Frontal cortex (tissue), 4 donors: Measurements from ENCODE around the gene ADAMTSL3. TPM values are rescaled to one million over a fixed set of nuclear protein-coding genes. Genes with fewer than 3 reads are reported as not detected.
"Not testable (repeated sequence)": the region's sequence is repeated elsewhere in the genome, so short reads cannot be mapped to it uniquely, and the experiment has no call there.

Experiments
- DNase-seq, 2 donors: peaks; one replicate each; pipeline ENCODE4 v3.0.0; 2012; ENCODE audit warnings: low spot score in 2 of 2
- FAIRE-seq: peaks from 2 replicates; lab custom pipeline; 2012; peaks lifted over from hg19 to GRCh38; lab: Jason Lieb, UNC
- total RNA-seq: library from RNA; depleted of rRNA; stranded (reverse); fragments of >200 nt; gene quantifications from one replicate; pipeline ENCODE4 v1.2.3, GENCODE V29; 2014
- donor health status: control.
- donor health status: control.
- donor health status: control.

The ADAMTSL3 gene
- total RNA-seq, 1 donor from 2014 or later, result 17.1 TPM

DNA sequence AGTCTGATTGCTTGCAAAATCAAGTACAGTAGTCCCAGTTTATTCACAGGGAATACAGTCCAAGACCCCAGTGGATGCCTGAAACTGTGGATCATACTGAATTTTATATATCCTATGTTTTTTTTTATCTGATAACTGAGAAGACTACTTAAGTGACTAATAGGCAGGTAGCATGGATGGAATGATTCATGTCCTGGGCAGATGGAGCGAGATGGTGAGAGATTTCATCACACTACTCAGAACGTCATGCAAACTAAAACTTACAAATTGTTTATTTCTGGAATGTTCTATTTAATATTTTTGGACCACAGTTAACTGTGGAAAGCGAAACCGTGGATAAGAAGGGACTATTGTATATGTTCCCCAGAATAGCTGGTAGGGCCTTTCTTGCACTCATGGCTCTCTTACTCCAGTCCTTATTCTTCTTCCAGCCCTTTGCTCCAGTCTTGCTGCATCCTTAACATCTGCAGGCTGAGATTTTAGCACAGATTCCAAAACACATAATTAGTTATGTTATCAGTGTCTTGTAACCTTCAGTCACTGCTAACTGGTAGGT is 290.0 kb downstream of the ADAMTSL3 start:
- DNase-seq, result no peak
- FAIRE-seq, result no peak

DNA sequence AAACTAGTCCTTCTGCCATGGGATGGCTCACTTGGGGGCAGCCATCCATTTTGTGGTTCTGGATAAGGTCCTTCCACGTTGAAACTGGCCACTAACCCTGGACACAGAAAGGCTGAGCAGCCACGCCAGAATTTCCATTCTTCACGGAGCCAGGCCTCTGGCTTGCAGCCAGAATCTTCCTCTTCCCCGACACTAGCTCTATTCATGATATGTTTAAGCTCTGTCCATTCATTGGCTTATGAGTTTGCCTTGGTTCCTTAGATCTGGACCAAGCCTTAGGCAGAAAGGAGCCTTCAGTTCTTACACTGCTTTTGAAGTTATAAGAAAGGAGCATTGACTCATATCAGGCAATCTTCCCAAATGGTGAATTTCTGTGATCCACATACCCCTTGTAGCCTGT is 293.2 kb downstream of the ADAMTSL3 start:
- no peak for DNase-seq
- FAIRE-seq, result no peak

DNA sequence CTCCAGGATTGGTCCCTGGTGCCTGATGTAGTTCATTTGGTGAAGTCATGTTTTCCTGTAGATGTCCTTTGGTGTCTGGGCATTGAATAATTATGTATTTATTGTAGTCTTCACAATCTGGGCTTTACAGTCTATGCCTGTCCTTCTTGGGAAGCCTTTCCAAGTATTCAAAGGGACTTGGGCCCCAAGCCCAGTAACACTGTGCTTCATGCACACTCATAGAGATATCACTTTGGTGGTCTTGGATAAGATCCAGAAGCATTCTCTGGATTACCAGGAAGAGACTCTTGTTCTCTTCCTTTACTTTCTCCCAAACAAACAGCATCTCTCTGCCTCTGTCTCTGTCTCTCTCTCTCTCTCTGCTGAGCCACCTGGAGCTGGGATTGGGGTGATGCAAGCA is 300.6 kb downstream of the ADAMTSL3 start:
- no peak for FAIRE-seq
- no peak for DNase-seq

DNA sequence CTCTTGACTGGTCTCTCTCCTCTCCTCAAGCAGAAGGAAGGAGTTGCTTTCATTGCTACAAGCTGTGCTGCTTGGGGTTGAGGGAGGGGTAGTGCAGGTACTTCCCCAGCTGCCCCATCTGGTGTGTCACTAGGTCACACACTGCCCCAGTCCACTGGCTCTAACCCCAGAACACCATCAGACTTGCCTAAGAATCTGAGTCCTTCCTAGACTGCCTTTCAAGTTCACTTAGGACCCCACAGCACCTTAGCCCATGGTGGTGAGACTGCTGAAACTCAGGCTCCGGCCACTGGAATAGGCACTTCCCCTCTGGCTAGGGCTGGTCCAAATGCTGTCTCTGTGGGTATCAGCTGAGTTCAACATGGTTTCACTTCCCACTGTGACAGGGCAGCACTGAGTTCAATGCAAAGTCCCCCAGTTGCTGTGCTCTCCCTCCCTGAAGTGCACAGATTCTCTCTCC is 301.9 kb downstream of the ADAMTSL3 start:
- no peak for DNase-seq
- no peak for FAIRE-seq

DNA sequence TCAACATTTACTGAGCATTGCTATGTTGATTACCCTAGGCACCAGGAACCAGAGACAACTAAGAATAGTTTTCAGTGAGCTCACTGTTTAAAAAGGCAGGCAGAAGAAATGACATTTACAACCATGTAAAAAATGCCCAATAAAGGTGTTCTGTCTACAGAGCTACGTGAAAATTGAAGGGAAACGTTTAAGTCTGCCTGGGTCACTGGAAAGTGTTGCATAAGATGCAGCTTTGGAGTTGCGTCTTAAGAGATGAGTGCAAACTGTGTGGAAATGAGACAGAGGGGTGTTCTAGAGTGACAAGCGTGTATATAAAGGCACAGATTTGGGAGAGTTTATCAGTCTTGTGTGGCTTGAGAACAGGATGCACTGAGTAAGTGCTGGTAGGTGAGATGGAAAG is 303.0 kb downstream of the ADAMTSL3 start:
- DNase-seq (no peak), FAIRE-seq (no peak)

DNA sequence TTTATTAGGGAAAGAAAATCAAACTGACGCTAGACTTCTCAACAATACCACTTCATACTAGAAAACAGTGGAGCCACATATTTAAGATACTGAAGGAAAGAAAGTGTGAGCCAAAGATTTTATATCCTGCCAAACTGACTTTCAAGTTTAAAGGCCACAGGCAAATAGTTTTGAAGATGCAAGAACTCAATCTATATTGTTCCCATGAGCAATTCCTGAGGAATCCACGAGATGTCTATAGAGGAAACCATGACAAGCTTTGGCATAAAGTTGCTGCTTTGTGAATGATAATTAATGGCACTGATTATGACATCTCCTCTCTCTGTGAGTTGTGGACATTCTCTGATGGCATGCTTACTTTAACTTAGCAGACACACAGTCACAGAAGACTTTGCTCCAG is 305.6 kb downstream of the ADAMTSL3 start:
- FAIRE-seq, result no peak
- no peak for DNase-seq

DNA sequence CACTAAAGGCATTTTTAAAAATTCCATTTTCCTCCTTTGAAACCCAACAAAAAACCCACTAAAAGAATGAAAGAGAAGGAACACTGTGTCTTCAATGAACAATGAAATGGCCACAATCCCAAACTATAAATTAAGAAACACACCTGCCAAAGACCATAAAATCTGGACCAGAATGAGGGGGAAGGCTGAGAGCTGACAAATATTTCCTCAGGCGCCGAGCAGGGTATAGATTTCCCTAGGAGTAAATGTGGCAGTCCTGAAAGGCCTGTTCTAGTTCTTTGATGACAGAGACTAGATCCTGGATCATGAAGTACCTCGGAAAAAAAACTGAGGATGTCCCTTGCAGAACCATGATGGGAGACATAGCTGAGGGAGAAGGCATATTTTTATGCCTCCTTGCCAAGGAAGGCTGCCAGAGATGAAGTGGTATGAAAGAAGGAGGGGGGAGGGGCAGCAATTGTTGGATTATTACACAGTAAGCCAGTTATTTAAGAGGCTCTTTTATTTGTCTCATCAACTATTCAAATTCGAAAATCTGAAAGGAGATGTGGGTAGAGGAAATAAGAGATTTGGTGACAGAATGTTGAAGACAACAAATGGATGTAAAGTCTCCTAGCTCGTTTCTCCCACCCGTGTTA is 306.4 kb downstream of the ADAMTSL3 start:
- no peak for FAIRE-seq
- no peak for DNase-seq

DNA sequence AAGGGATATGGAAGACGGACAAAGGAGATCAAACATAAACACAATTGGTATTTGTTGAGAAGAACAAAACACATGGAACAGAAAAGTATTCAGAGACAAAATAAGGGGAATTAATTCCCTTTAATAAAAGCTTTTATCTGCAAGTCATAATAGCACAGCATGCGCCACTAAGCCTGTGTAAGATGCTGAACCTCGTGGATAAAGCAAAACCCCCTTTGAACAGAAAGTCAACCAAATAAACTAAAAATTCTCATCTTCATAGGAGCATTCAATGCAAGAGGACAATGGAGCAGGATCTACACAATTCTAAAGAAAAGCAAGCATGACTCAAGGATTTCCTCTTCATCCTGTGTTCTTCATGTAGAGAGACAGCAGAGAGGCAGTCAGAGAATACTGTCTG is 307.4 kb downstream of the ADAMTSL3 start:
- DNase-seq, result no peak
- no peak for FAIRE-seq

DNA sequence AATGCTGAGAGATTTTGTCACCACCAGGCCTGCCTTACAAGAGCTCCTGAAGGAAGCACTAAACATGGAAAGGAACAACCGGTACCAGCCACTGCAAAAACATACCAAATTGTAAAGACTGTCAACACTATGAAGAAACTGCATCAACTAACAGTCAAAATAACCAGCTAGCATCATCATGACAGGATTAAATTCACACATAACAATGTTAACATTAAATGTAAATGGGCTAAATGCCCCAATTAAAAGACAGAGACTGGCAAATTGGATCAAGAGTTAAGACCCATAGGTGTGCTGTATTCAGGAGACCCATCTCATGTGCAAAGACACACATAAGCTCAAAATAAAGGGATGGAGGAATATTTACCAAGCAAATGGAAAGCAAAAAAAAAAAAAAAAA is 311.0 kb downstream of the ADAMTSL3 start:
- FAIRE-seq, DNase-seq: not testable (repeated sequence)

DNA sequence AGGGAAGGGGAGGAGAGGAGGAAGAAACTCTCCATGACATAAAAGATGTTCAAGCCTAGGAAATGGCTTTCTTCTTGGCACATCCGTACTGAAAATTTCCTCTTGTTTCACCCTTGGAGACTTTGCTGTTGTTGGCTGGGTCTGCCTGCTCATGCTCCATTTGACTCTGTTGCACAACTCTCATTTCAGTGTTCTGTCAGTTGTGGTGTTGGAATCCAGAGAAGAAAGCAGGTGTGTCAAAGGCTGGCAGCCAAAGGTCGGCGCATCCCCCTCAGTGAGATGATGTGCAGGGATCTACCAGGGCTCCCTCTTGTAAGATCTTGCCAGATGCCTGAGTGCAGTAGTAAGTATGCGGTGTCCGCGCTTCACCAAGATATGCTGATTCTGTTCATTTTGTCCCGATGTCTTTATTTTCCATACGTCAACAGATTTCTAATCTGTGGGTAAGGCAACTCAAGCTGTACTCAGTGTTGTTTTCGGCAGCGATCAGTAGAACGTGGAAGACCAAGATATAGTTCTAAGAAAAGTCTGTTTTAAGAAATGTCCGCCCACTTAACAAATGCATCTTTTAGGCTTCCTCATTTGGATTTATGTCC is 316.5 kb downstream of the ADAMTSL3 start:
- DNase-seq, result no peak
- FAIRE-seq, result no peak

DNA sequence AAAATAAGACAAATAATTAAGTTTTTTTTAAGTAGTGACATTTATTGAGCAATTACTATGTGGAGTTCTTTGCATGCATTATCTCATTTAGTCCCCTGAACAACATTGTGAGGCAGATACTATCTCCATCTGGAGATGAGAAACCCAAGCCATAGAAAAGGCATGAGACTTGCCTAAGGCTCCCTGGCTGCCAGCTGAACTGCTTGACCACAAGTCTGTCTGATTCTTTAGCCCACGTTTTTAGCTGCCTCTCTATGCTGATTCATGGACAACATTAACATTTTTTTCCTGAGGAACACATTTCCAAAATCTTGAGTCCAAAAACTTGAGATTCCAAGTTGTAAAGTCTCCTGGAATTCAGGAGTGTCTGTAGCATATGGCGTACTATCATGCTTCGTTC is 318.1 kb downstream of the ADAMTSL3 start:
- DNase-seq (no peak), FAIRE-seq (no peak)

DNA sequence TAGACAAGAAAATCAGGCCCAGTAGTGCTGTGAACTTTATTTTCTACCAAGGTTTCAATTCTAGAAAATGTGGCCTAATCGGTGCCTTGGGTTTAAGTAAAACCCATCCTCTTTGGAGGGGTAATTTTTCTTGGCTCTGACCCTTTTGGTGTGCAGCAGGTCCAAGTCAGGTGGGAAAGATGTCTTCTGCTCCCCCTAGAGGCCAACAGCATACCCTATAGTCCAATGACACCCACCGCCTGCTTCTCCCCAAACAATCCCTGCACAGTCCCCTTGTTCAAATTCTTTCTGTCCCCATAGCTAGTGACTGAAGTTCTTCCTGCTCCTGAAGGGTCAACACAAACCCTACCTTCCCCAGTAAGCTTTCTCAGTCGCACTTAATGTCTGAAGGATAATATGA is 319.9 kb downstream of the ADAMTSL3 start:
- DNase-seq (no peak), FAIRE-seq (no peak)

DNA sequence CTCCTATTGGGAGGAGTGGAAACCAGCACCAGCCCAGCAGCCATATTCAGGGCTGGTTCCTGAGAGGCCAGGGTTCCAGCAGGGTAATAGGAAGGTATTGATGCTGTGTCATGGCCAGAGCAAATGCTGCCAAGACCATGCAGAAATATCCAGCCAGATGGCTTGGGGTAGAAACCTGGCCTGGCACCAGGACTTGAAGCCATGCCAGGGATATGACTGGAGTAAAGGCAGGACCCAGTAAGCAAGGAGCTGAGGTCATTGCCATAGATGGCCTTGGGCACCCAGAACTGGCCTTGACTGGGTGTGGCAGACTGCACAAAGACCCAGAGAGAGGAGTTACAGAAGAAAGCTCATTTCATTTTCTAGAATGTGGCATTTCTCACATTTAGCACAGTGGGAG is 324.1 kb downstream of the ADAMTSL3 start:
- FAIRE-seq, result no peak
- DNase-seq, result no peak

DNA sequence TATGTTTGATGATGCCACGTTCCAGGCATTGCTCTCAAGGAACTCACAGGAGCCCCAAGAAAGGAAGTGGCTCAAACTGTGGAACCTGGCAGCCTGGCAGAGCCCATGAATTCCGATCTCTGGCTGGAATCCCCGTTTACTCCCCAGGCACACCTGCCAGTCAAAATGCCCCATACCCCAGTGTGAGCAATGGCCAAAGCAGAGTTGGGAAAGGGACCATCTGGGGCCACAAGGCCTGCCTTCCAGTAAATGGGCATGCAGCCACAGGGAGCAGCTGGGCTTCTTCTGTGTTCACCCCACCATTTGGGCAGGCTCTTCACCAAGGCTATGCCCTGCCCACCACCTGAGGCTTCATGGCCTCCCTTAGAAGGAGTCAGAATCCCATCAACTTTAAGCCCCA is 324.7 kb downstream of the ADAMTSL3 start:
- no peak for DNase-seq
- no peak for FAIRE-seq

DNA sequence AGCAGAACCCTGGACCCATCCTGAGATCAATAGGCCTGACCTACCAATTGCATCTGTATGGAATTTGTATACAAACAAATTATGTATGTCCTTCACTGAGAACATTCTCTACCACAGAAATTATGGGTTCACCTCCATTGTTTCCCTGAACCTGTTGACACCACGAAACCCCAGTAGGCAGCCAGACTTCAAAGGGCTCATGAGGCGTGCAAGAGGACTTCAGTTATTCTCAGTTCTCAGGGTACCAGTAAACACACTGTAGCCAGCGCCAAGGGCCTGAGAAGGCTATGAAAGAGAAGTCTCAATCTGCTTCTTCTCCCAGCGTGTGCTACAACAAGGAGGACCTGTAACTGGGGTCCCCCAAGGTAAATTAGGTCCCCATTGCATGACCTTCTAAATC is 326.7 kb downstream of the ADAMTSL3 start:
- no peak for DNase-seq
- FAIRE-seq, result no peak

DNA sequence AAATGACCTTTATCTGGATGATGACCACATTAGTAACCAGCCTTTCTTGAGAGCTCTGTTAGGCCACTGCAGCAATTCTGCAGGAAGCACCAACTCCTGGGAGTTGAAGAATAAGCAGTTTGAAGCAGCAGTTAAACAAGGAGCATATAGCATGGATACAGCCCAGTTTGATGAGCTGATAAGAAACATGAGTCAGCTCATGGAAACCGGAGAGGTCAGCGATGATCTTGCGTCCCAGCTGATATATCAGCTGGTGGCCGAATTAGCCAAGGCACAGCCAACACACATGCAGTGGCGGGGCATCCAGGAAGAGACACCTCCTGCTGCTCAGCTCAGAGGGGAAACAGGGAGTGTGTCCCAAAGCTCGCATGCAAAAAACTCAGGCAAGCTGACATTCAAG is 328.8 kb downstream of the ADAMTSL3 start:
- no peak for FAIRE-seq
- no peak for DNase-seq

DNA sequence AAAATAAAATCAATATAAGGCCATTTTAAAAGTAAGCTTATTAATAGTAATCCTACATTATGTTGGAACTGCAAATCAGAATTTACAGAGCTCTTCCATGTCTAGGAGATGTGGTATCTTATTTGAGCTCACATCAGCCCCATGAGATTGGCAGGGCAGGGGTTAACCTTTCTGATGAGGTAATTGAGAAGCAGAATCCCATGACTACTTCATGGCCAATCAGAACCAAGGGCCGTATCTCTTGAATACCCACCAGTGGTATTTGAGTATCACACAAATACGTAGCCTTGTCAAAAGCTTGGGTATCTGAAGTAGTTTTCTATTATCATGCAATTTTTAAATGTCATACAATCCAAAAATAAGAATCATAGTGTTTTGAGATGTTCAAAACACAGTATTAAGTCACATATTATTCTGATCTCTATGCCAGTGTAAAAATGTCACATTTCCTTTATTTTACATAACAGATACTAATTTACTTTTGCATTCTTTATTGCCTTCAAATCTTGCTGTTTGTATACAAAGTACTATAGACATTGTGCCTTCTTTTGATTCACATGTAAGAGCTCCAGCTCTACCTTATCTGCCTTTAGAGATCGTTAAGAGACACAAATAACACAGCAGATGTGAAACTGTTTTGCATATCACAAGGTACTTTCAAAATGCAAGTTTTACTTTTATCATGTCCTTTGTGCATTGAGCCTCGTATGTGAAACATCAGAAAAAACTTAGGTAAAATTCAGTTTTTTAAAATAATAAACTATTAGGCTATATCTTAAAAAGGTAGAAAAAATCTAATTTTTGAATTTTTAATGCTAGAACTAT is 329.9 kb downstream of the ADAMTSL3 start:
- FAIRE-seq, result no peak
- no peak for DNase-seq

DNA sequence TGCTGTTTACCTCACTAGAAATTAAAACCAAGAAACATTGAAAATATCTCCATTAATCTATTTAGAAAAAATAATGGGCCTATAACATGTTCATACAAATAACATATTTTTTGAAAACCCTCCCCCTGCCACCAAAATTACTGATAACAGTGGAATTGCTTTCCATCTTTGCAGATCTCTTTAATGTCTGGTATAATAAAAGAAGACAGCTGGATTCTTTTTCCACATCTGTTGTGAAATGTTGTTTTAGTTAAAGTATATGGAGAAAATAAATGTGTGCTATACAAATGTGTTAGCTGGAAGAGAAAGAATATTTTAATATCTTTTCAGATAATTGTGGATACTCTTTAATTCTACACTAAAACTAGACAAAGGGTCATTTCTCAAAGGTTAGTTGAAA is 330.7 kb downstream of the ADAMTSL3 start:
- DNase-seq, result no peak
- FAIRE-seq, result no peak

DNA sequence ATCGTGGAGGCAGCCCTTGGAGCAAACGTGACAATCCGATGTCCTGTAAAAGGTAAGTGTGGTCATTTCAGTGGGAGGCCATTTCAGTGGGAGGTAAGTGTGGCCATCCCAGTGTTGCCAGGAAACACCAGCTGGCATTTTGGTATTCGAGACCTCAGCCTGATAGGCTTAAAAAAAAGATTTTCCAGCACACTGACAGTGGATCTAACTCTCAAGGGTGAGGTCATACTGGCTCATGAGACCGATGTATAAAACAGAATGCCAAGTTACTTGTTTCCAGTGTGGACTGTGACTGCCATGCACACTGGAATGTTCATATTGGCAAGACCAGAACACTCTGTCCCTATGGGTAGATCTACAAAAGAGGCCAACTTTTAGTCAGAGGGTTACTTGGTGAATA is 337.2 kb downstream of the ADAMTSL3 start:
- no peak for FAIRE-seq
- DNase-seq, result no peak

DNA sequence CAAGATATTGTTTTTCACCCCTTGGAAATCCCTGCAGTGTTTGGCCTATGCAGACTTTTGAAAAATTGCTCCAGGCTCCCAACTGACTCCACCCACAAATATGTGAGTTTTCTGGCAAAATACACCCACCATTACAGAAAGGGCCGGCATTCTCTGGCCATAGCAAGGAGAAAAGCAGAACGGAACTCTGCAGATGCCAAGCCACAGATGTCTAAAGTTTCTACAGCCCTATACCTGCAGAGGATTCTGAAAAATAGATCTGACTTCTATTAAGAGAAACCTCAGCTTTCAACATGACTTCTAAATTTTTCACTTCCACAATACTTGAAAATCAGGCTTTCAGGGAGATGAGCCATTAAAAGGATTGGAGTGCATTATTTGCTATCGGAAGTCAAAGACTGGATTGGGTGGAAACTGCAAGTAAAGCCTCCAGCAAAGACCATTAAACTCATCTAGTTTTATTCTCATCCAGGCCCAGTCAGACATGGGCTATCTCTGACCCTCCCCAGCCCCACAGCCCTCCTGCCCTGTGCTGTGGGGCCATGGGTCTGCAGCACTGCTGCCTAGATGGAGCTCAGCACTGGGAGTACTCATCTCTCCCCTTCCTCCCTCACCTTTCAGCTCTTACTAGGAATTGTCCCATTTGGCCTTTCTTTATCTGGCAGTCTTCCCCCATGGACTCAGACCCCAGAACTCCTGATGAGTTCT is 338.6 kb downstream of the ADAMTSL3 start:
- FAIRE-seq (no peak), DNase-seq (no peak)
